ENCODE measurements around the gene STEAP3.

- TF ChIP-seq CTCF (IDR thresholded peaks at IDR 0.05): no peak
- TF ChIP-seq POLR2A (IDR thresholded peaks at IDR 0.05): no peak
Measured at GRCh38 chr2:119230219-119231185, 6.9 kb downstream of the STEAP3 start.

Data from right lobe of liver (tissue), 4 donors.